H1 (cell line): ENCODE data around the gene TNS1. TPM values are rescaled to one million over a fixed set of nuclear protein-coding genes. Genes with fewer than 3 reads are reported as not detected.

Source experiments
- CTCF ChIA-PET: fragments of 300-600 bp; sonication (Branson Sonifier 250); formaldehyde crosslinking; loops from one replicate; lab custom pipeline; 2021; ENCODE audit not compliant: partially characterized antibody; lab: Charles Lee
- POLR2A ChIA-PET: fragments of 300-600 bp; sonication (Branson Sonifier 250); formaldehyde crosslinking; loops from one replicate; lab custom pipeline; 2021; ENCODE audit warnings: inconsistent platforms; ENCODE audit not compliant: partially characterized antibody; lab: Charles Lee
- DNase-seq, 2 experiments: peaks; one replicate each; pipeline versions ENCODE4 v3.0.0 to v3.0.0-alpha.2; 2010 to 2022; ENCODE audit warnings: low spot score in 2 of 2, low read depth in 1 of 2, mixed read lengths in 1 of 2
- FAIRE-seq: peaks from 2 replicates; lab custom pipeline; 2011; peaks lifted over from hg19 to GRCh38; lab: Jason Lieb, UNC
- H2AFZ ChIP-seq: 2 replicates; pipeline ENCODE4 v1.8.1; 2012; ENCODE audit warnings: low read length, inconsistent platforms
- H2AK5ac ChIP-seq: 2 replicates; pipeline ENCODE4 v1.6.1; 2013; ENCODE audit warnings: low read depth, low read length
- H2BK120ac ChIP-seq: replicated peaks from 2 replicates; pipeline ENCODE3; 2013; ENCODE audit warnings: low read depth, low read length, inconsistent platforms
- H2BK12ac ChIP-seq: 2 replicates; pipeline ENCODE4 v1.6.1; 2013; ENCODE audit warnings: low read depth, low read length
- H2BK15ac ChIP-seq: 2 replicates; pipeline ENCODE4 v1.6.1; 2013; ENCODE audit warnings: low read length
- H2BK20ac ChIP-seq: 2 replicates; pipeline ENCODE4 v1.6.1; 2013; ENCODE audit warnings: low read length
- H2BK5ac ChIP-seq: 2 replicates; pipeline ENCODE4 v1.6.1; 2013; ENCODE audit warnings: low read depth, low read length
- H3K14ac ChIP-seq: 2 replicates; pipeline ENCODE4 v1.6.1; 2013; ENCODE audit warnings: inconsistent platforms; ENCODE audit not compliant: insufficient read length
- H3K18ac ChIP-seq: 2 replicates; pipeline ENCODE4 v1.6.1; 2013; ENCODE audit warnings: low read length; ENCODE audit errors: extremely low read depth
- H3K23ac ChIP-seq: 2 replicates; pipeline ENCODE4 v1.6.1; 2013; ENCODE audit warnings: inconsistent platforms; ENCODE audit not compliant: insufficient read length
- H3K23me2 ChIP-seq: 2 replicates; pipeline ENCODE4 v1.6.1; 2013; ENCODE audit warnings: low read depth, low read length
- H3K27ac ChIP-seq: 2 replicates; pipeline ENCODE4 v1.6.1; 2011; ENCODE audit warnings: low read depth, low read length, inconsistent platforms
- H3K27me3 ChIP-seq, 4 experiments: replicated peaks in 1 of 4; 1 replicate in 1 of 4; 2 replicates in 3 of 4; pipeline versions ENCODE4 v1.6.1 to v1.8.1; 2011 to 2013; ENCODE audit warnings: low read length in 3 of 4, mild to moderate bottlenecking in 3 of 4, inconsistent platforms in 2 of 4, mixed read lengths in 2 of 4, moderate library complexity in 1 of 4; ENCODE audit not compliant: control insufficient read depth in 3 of 4, insufficient read depth in 3 of 4; ENCODE audit errors: extremely low read depth in 1 of 4
- H3K36me3 ChIP-seq, 4 experiments: 2 replicates each; pipeline versions ENCODE4 v1.6.1 to v1.8.1; 2011 to 2013; ENCODE audit warnings: mild to moderate bottlenecking in 4 of 4, low read length in 3 of 4, moderate library complexity in 2 of 4, control low read depth in 1 of 4, inconsistent platforms in 1 of 4; ENCODE audit not compliant: insufficient read depth in 4 of 4, control insufficient read depth in 2 of 4
- H3K4ac ChIP-seq: replicated peaks from 2 replicates; pipeline ENCODE3; 2013; ENCODE audit warnings: low read length, low read depth, mixed read lengths, inconsistent platforms; ENCODE audit not compliant: insufficient read length
- H3K4me1 ChIP-seq, 4 experiments: replicated peaks in 1 of 4; 1 replicate in 1 of 4; 2 replicates in 3 of 4; pipeline versions ENCODE4 v1.6.1 to v1.8.1; 2011 to 2013; ENCODE audit warnings: low read length in 3 of 4, inconsistent platforms in 2 of 4, mixed read lengths in 1 of 4; ENCODE audit not compliant: insufficient read depth in 4 of 4, control insufficient read depth in 3 of 4
- H3K4me2 ChIP-seq, 2 experiments: 2 replicates each; pipeline versions ENCODE4 v1.6.1 to v1.8.1; 2011 to 2013; ENCODE audit warnings: low read depth in 2 of 2, low read length in 2 of 2, control low read depth in 1 of 2, inconsistent platforms in 1 of 2, mild to moderate bottlenecking in 1 of 2; ENCODE audit not compliant: insufficient read depth in 1 of 2
- H3K4me3 ChIP-seq, 4 experiments: fragments of 200-600, 300-600 bp in 1 of 4; sonication (generic), shearing (Covaris generic), sonication (Bioruptor Twin) in 1 of 4; 2 replicates each; pipeline versions ENCODE4 v1.5.1 to v1.8.1; 2011 to 2016; ENCODE audit warnings: low read length in 4 of 4, low read depth in 3 of 4, control low read depth in 2 of 4, inconsistent platforms in 2 of 4, mild to moderate bottlenecking in 2 of 4, mixed read lengths in 1 of 4, moderate library complexity in 1 of 4; ENCODE audit not compliant: insufficient read depth in 2 of 4; ENCODE audit errors: extremely low read depth in 1 of 4
- H3K56ac ChIP-seq: replicated peaks from 2 replicates; pipeline ENCODE3; 2013; ENCODE audit warnings: low read depth, mild to moderate bottlenecking, mixed read lengths, low read length, inconsistent platforms; ENCODE audit not compliant: insufficient read length
- H3K79me1 ChIP-seq: 2 replicates; pipeline ENCODE4 v1.6.1; 2013; ENCODE audit warnings: low read depth, low read length, control low read depth
- H3K79me2 ChIP-seq, 2 experiments: 2 replicates each; pipeline versions ENCODE4 v1.6.1 to v1.8.1; 2012 to 2013; ENCODE audit warnings: low read length in 2 of 2, mild to moderate bottlenecking in 2 of 2, inconsistent platforms in 1 of 2; ENCODE audit not compliant: insufficient read depth in 2 of 2, control insufficient read depth in 1 of 2
- H3K9ac ChIP-seq, 4 experiments: replicated peaks in 1 of 4; 1 replicate in 1 of 4; 2 replicates in 3 of 4; pipeline versions ENCODE4 v1.6.1 to v1.8.1; 2011 to 2013; ENCODE audit warnings: low read depth in 3 of 4, low read length in 3 of 4, control low read depth in 2 of 4, mild to moderate bottlenecking in 2 of 4, moderate library complexity in 2 of 4, inconsistent platforms in 1 of 4; ENCODE audit errors: extremely low read depth in 1 of 4
- H3K9me3 ChIP-seq, 2 experiments: 2 replicates each; pipeline versions ENCODE4 v1.6.1 to v1.8.1; 2012 to 2013; ENCODE audit warnings: mild to moderate bottlenecking in 2 of 2, moderate library complexity in 2 of 2, control low read depth in 1 of 2, inconsistent platforms in 1 of 2, low read depth in 1 of 2, low read length in 1 of 2, mixed read lengths in 1 of 2; ENCODE audit not compliant: insufficient read depth in 2 of 2
- H4K20me1 ChIP-seq, 2 experiments: replicated peaks in 1 of 2; 2 replicates each; pipeline versions ENCODE3 to v1.8.1; 2011 to 2013; ENCODE audit warnings: inconsistent platforms in 2 of 2, low read length in 2 of 2, mild to moderate bottlenecking in 1 of 2; ENCODE audit not compliant: insufficient read depth in 2 of 2, control insufficient read depth in 1 of 2
- H4K5ac ChIP-seq: 2 replicates; pipeline ENCODE4 v1.6.1; 2013; ENCODE audit warnings: low read length, low read depth, mixed read lengths, inconsistent platforms; ENCODE audit not compliant: insufficient read length
- H4K8ac ChIP-seq: 2 replicates; pipeline ENCODE4 v1.8.0; 2013; ENCODE audit warnings: mild to moderate bottlenecking, moderate library complexity, low read length, inconsistent platforms; ENCODE audit not compliant: insufficient read depth; ENCODE audit errors: extremely low read depth
- H4K91ac ChIP-seq: replicated peaks from 2 replicates; pipeline ENCODE3; 2013; ENCODE audit warnings: low read length, mixed read lengths, inconsistent platforms; ENCODE audit not compliant: insufficient read length
- BACH1 ChIP-seq: IDR thresholded peaks from 2 replicates; pipeline ENCODE4 v1.6.1; 2012; ENCODE audit warnings: low read length, improper control_type of control experiment
- BRCA1 ChIP-seq: IDR thresholded peaks from 2 replicates; pipeline ENCODE4 v1.6.1; 2012; ENCODE audit warnings: low read depth, low read length, improper control_type of control experiment
- EGR1 ChIP-seq: IDR thresholded peaks from 2 replicates; pipeline ENCODE4 v1.6.1; 2011; ENCODE audit warnings: low read depth, low read length, borderline replicate concordance
- EZH2 ChIP-seq: fragments of 200-600 bp; sonication (generic); IDR thresholded peaks from 2 replicates; pipeline ENCODE4 v1.7.1; 2012; ENCODE audit warnings: low read depth, mild to moderate bottlenecking, moderate library complexity, low read length, inconsistent platforms; ENCODE audit not compliant: severe bottlenecking
- KDM5A ChIP-seq: fragments of 200-600 bp; IDR thresholded peaks from 2 replicates; pipeline ENCODE4 v1.7.1; 2012; ENCODE audit warnings: mild to moderate bottlenecking, low read length, inconsistent platforms, mixed read lengths
- NANOG ChIP-seq: IDR thresholded peaks from 2 replicates; pipeline ENCODE4 v1.6.1; 2011; ENCODE audit warnings: low read length, low read depth, mild to moderate bottlenecking, inconsistent platforms; ENCODE audit not compliant: insufficient read depth, poor library complexity, severe bottlenecking
- POLR2AphosphoS5 ChIP-seq: IDR thresholded peaks from 2 replicates; pipeline ENCODE4 v1.6.1; 2011; ENCODE audit warnings: low read depth, low read length
- WGBS, 2 experiments: shearing (Covaris generic) in 1 of 2; methylation state at CpG; one replicate each; pipeline versions ENCODE4 v1.1.6 to v1.1.7; 2013 to 2015; ENCODE audit warnings: low lambda C conversion rate in 2 of 2, mixed read lengths in 2 of 2, inconsistent platforms in 1 of 2, low coverage in 1 of 2, missing lambda C conversion rate in 1 of 2; ENCODE audit not compliant: insufficient replicate concordance in 2 of 2, insufficient coverage in 1 of 2, insufficient read length in 1 of 2; ENCODE audit errors: extremely low coverage in 1 of 2, missing lambda C conversion rate in 1 of 2; 5-methylcytosine and 5-hydroxymethylcytosine counted together
- polyA plus RNA-seq, 7 experiments: library from polyadenylated mRNA; depleted of rRNA in 3 of 7; stranded (reverse) in 5 of 7; unstranded in 2 of 7; fragments of >200 nt in 5 of 7; fragments of 200-250 nt in 2 of 7; gene quantifications; 1 replicate in 5 of 7; 2 replicates in 1 of 7; 4 replicates in 1 of 7; pipeline versions ENCODE4 v1.2.1 to v1.2.3, GENCODE V29; 2011 to 2013; ENCODE audit warnings: missing spikeins in 2 of 7, mixed read lengths in 2 of 7
- total RNA-seq: library from RNA; stranded (reverse); fragmentation: NEBNext Ultra II Directional; extraction: Animal tissue kit (Norgen Biotek cat#: 25700); gene quantifications from 2 replicates; pipeline ENCODE4 v1.2.1, GENCODE V29; 2021
- TF ChIP-seq, protein P1 (sequence below): IDR thresholded peaks from 2 replicates; pipeline ENCODE4 v1.6.1; 2012; ENCODE audit warnings: inconsistent platforms
- TF ChIP-seq, protein P2 (sequence below): IDR thresholded peaks from 2 replicates; pipeline ENCODE4 v1.6.1; 2012; ENCODE audit warnings: inconsistent platforms

The TNS1 gene
- total and polyA plus RNA-seq, 2 of the 8 experiments (the other 6 are each of a cell fraction or from before 2014, with no cell fraction given) = 1.5 to 5.1 TPM

DNA sequence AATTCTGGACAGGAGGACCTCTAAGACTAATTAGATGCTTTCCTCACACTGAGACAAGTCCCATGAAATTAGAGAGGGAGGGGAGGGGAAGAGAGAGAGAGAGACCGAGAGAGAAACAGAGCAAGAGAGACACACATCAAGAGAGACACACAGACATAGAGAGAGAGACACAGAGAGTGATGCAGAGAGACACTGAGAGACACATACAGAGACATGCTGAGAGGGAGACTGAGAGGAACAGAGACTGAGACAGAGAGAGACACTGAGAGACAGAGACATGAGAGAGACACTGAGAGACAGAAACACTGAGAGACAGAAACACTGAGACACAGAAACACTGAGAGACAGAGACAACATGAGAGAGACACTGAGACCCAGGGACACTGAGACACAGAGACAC is 250.8 kb downstream of the TNS1 start:
- Histone ChIP-seq H2BK20ac (no peak overlapping the region), H4K20me1 (no peaks in the 10 kb centered on the region), H3K79me2 (no peaks in the 10 kb centered on the region), H2BK12ac (no peak overlapping the region), H2AFZ (no peak overlapping the region), H3K18ac (no peak overlapping the region), H3K27ac (no peak overlapping the region), H4K91ac (no peak overlapping the region), H2AK5ac (no peak overlapping the region), H3K4me1 (no peaks in the 10 kb centered on the region), H3K36me3 (no peaks in the 10 kb centered on the region), H3K4me2 (no peak overlapping the region), H3K9ac (no peak overlapping the region), H3K4me3 (no peak overlapping the region), H3K14ac (no peak overlapping the region), H2BK15ac (no peak overlapping the region), H3K27me3 (peaks cover 0 to 3% (median 0%) of the 10 kb centered on the region in 4 experiments; a peak in 3 of 7 replicates), H3K9me3 (no peaks in the 10 kb centered on the region), H3K4ac (no peak overlapping the region), H3K23me2 (no peaks in the 10 kb centered on the region; the same call in 1 of the 2 replicates), H4K8ac (no peak overlapping the region), H2BK120ac (no peak overlapping the region), H2BK5ac (no peak overlapping the region), H3K56ac (no peak overlapping the region), H3K79me1 (no peaks in the 10 kb centered on the region), H3K23ac (no peak overlapping the region), H4K5ac (no peak overlapping the region)
- FAIRE-seq (no peak), DNase-seq (no peak)
- TF ChIP-seq, protein P1, sequence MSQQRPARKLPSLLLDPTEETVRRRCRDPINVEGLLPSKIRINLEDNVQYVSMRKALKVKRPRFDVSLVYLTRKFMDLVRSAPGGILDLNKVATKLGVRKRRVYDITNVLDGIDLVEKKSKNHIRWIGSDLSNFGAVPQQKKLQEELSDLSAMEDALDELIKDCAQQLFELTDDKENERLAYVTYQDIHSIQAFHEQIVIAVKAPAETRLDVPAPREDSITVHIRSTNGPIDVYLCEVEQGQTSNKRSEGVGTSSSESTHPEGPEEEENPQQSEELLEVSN = no peak
- TF ChIP-seq NANOG = no peak
- TF ChIP-seq POLR2AphosphoS5 = no peak
- TF ChIP-seq EZH2 = no peak
- TF ChIP-seq EGR1 = no peak
- TF ChIP-seq, protein P2, sequence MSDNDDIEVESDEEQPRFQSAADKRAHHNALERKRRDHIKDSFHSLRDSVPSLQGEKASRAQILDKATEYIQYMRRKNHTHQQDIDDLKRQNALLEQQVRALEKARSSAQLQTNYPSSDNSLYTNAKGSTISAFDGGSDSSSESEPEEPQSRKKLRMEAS = no peak
- TF ChIP-seq BACH1 = no peak
- TF ChIP-seq BRCA1 = no peak
- no peak for TF ChIP-seq KDM5A
- WGBS, 2 experiments = 83% methylated on average over 1 of the region's 1 CpG; no CpG with 5 or more reads in 1 of the 2 experiments
- ChIA-PET POLR2A (no interaction called here), CTCF (interaction anchor here (0.8 to 0.9 kb wide), 2 partner anchors 39 to 242 kb away, joined by 3 to 4 read pairs; no protein-coding TSS in a partner anchor)
